NT2/D1 (cell line): Measurements from ENCODE around the gene ZSCAN10.
A peak's percentile ranks its signal among the peaks of the same experiment; 100 is the strongest.

Experiments used
- DNase-seq: peaks from one replicate; pipeline ENCODE4 v3.0.0-alpha.2; 2011; ENCODE audit warnings: low read depth, low spot score
- H3K27me3 ChIP-seq: 2 replicates; pipeline ENCODE4 v1.6.0; 2011; ENCODE audit warnings: mild to moderate bottlenecking; ENCODE audit not compliant: insufficient read length, insufficient read depth
- H3K36me3 ChIP-seq: 2 replicates; pipeline ENCODE4 v1.6.1; 2011; ENCODE audit warnings: mild to moderate bottlenecking, low read length, mixed read lengths; ENCODE audit not compliant: insufficient read depth, insufficient read length
- H3K4me1 ChIP-seq: 2 replicates; pipeline ENCODE4 v1.5.1; 2011; ENCODE audit not compliant: insufficient read depth, insufficient read length
- H3K4me3 ChIP-seq: 2 replicates; pipeline ENCODE4 v1.5.1; 2011; ENCODE audit warnings: low read depth; ENCODE audit not compliant: insufficient read length
- H3K9ac ChIP-seq: 2 replicates; pipeline ENCODE4 v1.6.0; 2011; ENCODE audit warnings: low read depth; ENCODE audit not compliant: insufficient read length
- H3K9me3 ChIP-seq: 2 replicates; pipeline ENCODE4 v1.5.1; 2011; ENCODE audit warnings: mild to moderate bottlenecking, low read length; ENCODE audit not compliant: insufficient read depth
- SUZ12 ChIP-seq: IDR thresholded peaks from 2 replicates; pipeline ENCODE4 v1.6.1; 2011; ENCODE audit not compliant: insufficient read length, insufficient read depth; ENCODE audit errors: extremely low read depth
- YY1 ChIP-seq: IDR thresholded peaks from 2 replicates; pipeline ENCODE4 v1.6.1; 2011; ENCODE audit not compliant: insufficient read length, insufficient read depth
- ZNF274 ChIP-seq: IDR thresholded peaks from 2 replicates; pipeline ENCODE4 v1.6.1; 2011; ENCODE audit warnings: mild to moderate bottlenecking, low read depth, low read length

ZSCAN10 gene

DNA sequence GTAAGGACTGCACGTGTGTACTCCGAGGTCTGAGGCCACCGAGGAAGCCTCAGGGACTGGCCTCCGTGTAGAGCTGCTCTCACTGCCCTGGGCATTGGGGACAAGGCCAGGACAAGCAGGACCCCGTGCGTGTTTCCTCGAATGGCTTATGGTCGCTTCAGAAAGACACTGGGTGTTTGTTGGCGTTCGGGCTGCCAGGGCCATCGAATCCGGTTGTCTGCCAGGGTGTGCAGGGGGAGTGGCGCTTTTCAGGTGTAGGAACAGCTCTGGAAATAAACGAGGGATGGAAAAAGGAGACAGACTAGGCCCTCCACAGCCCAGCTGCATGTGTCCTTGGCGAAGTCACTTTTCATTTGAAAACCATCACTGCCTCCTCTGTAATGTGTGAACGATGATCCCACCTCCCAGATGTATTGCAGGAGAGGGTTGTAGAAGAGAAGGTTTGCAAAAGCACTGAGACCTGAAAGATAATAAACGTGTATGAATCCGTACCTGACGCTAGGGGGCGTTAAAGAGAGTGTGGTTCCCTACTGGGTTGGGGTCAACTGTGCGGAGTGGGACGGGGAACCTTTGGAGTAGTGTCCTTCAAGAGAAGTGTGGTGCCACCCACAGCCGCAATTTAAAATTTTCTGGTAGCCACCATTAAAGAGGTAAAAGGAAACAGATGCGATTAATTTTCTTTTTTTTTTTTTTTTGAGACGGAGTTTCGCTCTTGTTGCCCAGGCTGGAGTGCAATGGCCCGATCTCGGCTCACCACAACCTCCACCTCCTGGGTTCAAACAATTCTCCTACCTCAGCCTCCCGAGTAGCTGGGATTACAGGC is 2.1 kb upstream of the ZSCAN10 start:
- TF ChIP-seq SUZ12 = no peak
- no peak for TF ChIP-seq ZNF274
- no peak for TF ChIP-seq YY1
- Histone ChIP-seq H3K27me3 (no peaks in the 10 kb centered on the region), H3K4me1 (peaks cover 17% of the 10 kb centered on the region), H3K9me3 (no peaks in the 10 kb centered on the region), H3K9ac (peak overlapping the region; percentile 37), H3K4me3 (no peak overlapping the region), H3K36me3 (no peaks in the 10 kb centered on the region)
- no peak for DNase-seq

DNA sequence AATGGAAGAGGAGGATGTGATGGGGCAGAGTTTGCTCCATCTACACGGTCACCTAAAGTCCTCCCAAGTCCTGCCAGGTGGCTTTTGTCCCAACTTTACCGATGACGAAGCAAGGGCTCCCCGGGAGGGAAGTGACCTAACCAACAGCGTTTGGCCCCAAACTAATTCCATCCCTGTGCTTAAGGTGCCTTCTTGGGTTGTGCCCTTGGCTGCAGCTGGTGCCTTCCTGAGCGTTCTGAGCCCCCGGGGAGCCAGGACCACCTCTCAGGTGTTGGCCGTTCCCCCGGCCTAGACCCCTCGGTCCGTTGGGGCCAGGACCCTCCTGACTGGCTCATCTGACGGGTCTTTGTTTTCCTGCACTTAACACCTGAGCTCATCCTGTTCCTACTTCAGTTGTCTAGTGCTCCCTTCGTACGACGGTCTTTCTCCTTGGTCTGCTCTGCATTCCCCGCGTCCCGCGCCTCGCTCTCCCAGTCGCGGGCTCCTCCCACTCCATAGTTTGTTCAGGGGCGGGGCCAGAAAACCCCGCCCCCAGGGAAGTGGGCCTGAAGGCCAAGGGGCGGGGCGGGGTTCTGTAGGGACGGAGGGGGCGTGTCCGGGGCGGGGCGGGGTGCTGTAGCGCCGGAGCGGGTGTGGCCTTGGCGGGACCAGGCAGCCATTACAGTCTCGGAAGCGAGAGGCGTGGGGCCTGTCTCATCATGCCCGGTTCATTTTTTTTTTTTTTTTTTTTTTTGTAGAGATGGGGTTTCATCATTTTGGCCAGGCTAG is 822 bp upstream of the ZSCAN10 start:
- H3K4me1 ChIP-seq = peaks cover 18% of the 10 kb centered on the region
- H3K9ac ChIP-seq = peak overlapping the region; percentile 99
- peak overlapping the region; percentile 97 for H3K4me3 ChIP-seq
- no peaks in the 10 kb centered on the region for H3K27me3 ChIP-seq
- DNase-seq = peak; percentile 88
- H3K9me3 ChIP-seq = no peaks in the 10 kb centered on the region
- no peaks in the 10 kb centered on the region for H3K36me3 ChIP-seq
- TF ChIP-seq SUZ12 (no peak), YY1 (peak; percentile 4)

DNA sequence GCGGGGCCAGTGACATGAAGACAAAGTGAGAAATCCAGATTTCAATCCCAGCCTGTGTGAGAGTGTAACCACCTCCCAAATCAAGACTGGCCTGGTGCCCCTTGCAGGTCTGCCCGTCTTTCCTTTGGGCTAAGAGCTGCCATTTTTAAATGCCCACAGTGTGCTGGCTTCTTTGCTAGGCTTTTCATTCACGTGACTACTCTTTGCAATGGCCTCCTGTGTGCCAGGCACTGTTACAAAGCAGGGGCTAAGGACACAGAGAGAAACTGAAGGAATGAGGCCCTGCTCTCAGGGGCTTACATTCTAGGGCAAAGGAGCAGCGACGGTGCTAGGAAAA is 269 bp upstream of the ZSCAN10 start:
- DNase-seq = no peak
- no peaks in the 10 kb centered on the region for H3K9me3 ChIP-seq
- H3K4me1 ChIP-seq = peaks cover 18% of the 10 kb centered on the region
- peaks cover 1% of the 10 kb centered on the region for H3K36me3 ChIP-seq
- no peaks in the 10 kb centered on the region for H3K27me3 ChIP-seq
- TF ChIP-seq ZNF274 (no peak), YY1 (peak; percentile 4)
- H3K4me3 ChIP-seq = peak overlapping the region; percentile 97
- H3K9ac ChIP-seq = peak overlapping the region; percentile 99

DNA sequence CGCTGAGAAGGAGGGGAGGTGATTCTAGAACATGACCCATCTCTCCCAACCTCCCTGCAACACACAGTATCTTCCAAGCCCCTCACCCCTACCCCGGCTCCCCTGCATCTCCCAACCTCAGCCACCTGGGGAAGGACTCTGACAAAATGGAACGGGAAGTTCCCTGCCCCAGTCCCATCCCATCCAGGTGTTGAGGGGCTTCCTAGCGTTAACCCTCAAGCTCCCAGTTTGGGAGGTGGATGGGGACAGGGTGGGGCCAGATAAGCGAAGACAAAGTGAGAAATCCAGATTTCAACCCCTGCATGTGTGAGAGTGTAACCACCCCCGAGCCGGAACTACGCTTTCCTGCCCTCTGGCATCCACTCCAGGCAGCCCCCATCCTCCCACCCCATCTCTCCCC is 1.8 kb downstream of the ZSCAN10 start:
- Histone ChIP-seq H3K9ac (peak overlapping the region; percentile 42), H3K4me3 (peak overlapping the region; percentile 12)
- TF ChIP-seq ZNF274 (no peak), SUZ12 (no peak), YY1 (no peak)

DNA sequence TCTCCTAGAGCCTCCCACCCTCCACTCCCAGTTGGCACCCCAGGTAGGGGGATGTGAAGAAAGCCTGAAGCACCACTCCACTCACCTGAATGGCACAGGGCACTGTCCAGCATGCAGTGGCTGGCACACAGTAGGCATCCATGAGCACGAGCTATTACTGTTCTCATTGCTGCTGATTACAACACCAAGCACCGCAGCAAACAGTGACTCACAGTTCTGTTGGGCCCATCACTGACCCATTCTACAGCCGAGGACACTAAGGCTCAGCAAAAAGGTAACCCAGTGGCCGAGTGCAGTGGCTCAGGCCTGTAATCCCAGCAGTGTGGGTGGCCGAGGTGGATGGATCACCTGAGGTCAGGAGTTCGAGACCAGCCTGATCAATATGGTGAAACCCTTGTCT is 2.7 kb downstream of the ZSCAN10 start:
- peaks cover 22% of the 10 kb centered on the region for H3K4me1 ChIP-seq
- no peaks in the 10 kb centered on the region for H3K9me3 ChIP-seq
- no peak overlapping the region for H3K4me3 ChIP-seq
- no peak overlapping the region for H3K9ac ChIP-seq
- H3K27me3 ChIP-seq = no peaks in the 10 kb centered on the region
- no peak for DNase-seq
- TF ChIP-seq YY1 (no peak), SUZ12 (no peak), ZNF274 (no peak)
- H3K36me3 ChIP-seq = peaks cover 14% of the 10 kb centered on the region

More for the DNA sequence above, 1.8 kb downstream of the ZSCAN10 start:
- Histone ChIP-seq H3K4me1 (peaks cover 22% of the 10 kb centered on the region), H3K9me3 (no peaks in the 10 kb centered on the region), H3K27me3 (no peaks in the 10 kb centered on the region), H3K36me3 (peaks cover 7% of the 10 kb centered on the region)
- no peak for DNase-seq

DNA sequence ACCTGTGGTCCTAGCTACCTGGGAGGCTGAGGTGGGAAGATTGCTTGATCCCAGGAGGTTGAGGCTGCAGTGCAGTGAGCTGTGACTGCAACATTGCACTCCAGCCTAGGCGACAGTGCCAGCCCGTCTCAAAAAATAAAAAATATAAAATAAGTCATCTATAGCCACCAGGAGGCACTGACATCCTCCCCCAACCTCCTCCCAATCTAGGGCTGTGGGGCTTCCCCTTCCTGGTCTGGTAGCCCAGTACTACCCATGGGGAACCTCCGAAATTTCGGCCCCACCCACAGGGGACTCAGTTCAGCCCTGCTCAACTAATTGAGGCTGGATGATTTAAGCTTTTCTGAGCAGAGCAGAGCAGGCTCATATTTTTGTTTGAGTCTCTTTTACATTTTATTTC is 3.2 kb downstream of the ZSCAN10 start:
- Histone ChIP-seq H3K27me3 (no peaks in the 10 kb centered on the region), H3K4me1 (peaks cover 18% of the 10 kb centered on the region), H3K9ac (no peak overlapping the region), H3K36me3 (peaks cover 18% of the 10 kb centered on the region), H3K4me3 (no peak overlapping the region), H3K9me3 (no peaks in the 10 kb centered on the region)
- no peak for DNase-seq
- TF ChIP-seq YY1 (no peak), ZNF274 (no peak), SUZ12 (no peak)

DNA sequence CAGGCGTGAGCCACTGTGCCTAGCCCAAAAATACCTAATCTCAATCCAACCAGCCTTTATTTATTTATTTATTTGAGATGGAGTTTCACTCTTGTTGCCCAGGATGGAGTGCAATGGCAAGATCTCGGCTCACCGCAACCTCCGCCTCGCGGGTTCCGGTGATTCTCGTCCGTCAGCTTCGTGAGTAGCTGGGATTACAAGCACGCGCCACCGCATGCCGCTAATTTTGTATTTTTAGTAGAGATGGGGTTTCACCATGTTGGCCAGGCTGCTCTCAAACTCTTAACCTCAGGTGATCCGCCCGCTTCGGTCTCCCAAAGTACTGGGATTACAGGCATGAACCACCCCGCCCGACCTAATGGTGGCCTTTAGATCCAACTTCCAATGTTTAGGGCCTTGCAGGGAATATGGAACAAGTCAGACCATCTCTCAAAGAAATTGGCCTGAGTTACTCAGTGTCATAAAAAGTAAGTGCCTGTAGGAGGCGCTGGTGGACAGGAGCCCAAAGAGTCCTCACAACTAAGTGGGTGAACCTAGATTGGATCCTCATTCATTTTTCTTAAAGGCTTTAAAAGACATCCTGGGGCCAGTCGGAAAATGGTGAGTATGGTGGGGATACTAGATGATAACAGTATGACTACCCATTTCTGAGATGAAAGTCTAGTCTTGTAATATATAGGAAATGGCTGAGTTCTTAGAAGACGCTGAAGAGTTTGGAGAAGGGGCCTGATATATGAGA is 4.6 kb downstream of the ZSCAN10 start:
- Histone ChIP-seq H3K4me3 (no peak overlapping the region), H3K4me1 (peaks cover 15% of the 10 kb centered on the region), H3K36me3 (peaks cover 27% of the 10 kb centered on the region), H3K9me3 (no peaks in the 10 kb centered on the region), H3K9ac (no peak overlapping the region), H3K27me3 (no peaks in the 10 kb centered on the region)
- DNase-seq = no peak
- TF ChIP-seq YY1 (no peak), SUZ12 (no peak), ZNF274 (no peak)
